Stimulated activated naive CD8-positive, alpha-beta T cell treated with anti-CD3 and anti-CD28 coated beads, Interleukin-15, Interleukin-2, amounts not matched to agents 100 U/mL and 50 U/mL, for 24 hours (primary cell): Measurements from ENCODE around the gene RFNG.

Experiments used
- ATAC-seq: fragments of 150-1000 bp; cut with Tn5 transposase; one replicate; pipeline ENCODE4 v1.10.0; 2021
- DNase-seq: peaks from one replicate; pipeline ENCODE4 v3.0.0; 2021

Gene RFNG

GRCh38 chr17:82089723-82090548, 38.3 kb upstream of the RFNG start:
- ATAC-seq, result no peak
- no peak for DNase-seq

- ATAC-seq, result no peak
- DNase-seq, result no peak
Measured at GRCh38 chr17:82088838-82089722, 37.5 kb upstream of the RFNG start.

- ATAC-seq, result no peak
- DNase-seq, result no peak
Measured at GRCh38 chr17:82087961-82088837, 36.6 kb upstream of the RFNG start.

GRCh38 chr17:82086941-82087906, 35.6 kb upstream of the RFNG start:
- DNase-seq (no peak), ATAC-seq (no peak)

- no peak for DNase-seq
- no peak for ATAC-seq
Measured at GRCh38 chr17:82085931-82086764, 34.5 kb upstream of the RFNG start.

GRCh38 chr17:82085031-82085861, 33.6 kb upstream of the RFNG start:
- no peak for DNase-seq
- ATAC-seq, result no peak

GRCh38 chr17:82084373-82085030, 32.9 kb upstream of the RFNG start:
- DNase-seq (no peak), ATAC-seq (no peak)

- no peak for DNase-seq
- no peak for ATAC-seq
Measured at GRCh38 chr17:82083533-82084359, 32.1 kb upstream of the RFNG start.

- ATAC-seq (no peak), DNase-seq (no peak)
Measured at GRCh38 chr17:82083009-82083408, 31.4 kb upstream of the RFNG start.

GRCh38 chr17:82082456-82082855, 30.8 kb upstream of the RFNG start:
- no peak for ATAC-seq
- no peak for DNase-seq

- no peak for ATAC-seq
Measured at GRCh38 chr17:82081966-82082365, 30.4 kb upstream of the RFNG start.

GRCh38 chr17:82081546-82081945, 29.9 kb upstream of the RFNG start:
- DNase-seq (no peak), ATAC-seq (no peak)

More at GRCh38 chr17:82081966-82082365, 30.4 kb upstream of the RFNG start:
- no peak for DNase-seq

GRCh38 chr17:82080789-82081464, 29.3 kb upstream of the RFNG start:
- DNase-seq, result no peak
- no peak for ATAC-seq

- no peak for DNase-seq
- no peak for ATAC-seq
Measured at GRCh38 chr17:82080048-82080788, 28.6 kb upstream of the RFNG start.

- DNase-seq, result no peak
- no peak for ATAC-seq
Measured at GRCh38 chr17:82079001-82079677, 27.5 kb upstream of the RFNG start.

GRCh38 chr17:82078433-82078832, 26.8 kb upstream of the RFNG start:
- DNase-seq, result no peak
- no peak for ATAC-seq
